ENCODE measurements around the gene AUTS2. TPM values are rescaled to one million over a fixed set of nuclear protein-coding genes. Genes with fewer than 3 reads are reported as not detected.

AUTS2 gene
- total and polyA plus RNA-seq, 9 of the 15 experiments (the other 6 are each of a cell fraction or from before 2014, with no cell fraction given): 0.58 TPM; not detected in 8

GRCh38 chr7:69953136-69954067, 355.1 kb downstream of the AUTS2 start:
- Histone ChIP-seq H3K27me3 (ENCODE audit: control insufficient read depth in 2 of 2, insufficient read depth in 2 of 2, low read length in 2 of 2) (no peaks in the 10 kb centered on the region), H3K9me1 (ENCODE audit: control insufficient read depth, insufficient read depth, low read length) (no peaks in the 10 kb centered on the region), H3K4me2 (ENCODE audit: insufficient read depth, low read length) (no peak overlapping the region), H3K4me1 (replicated peaks in 1 of 2; ENCODE audit: control insufficient read depth in 2 of 2, insufficient read depth in 2 of 2, low read length in 2 of 2) (no peaks in the 10 kb centered on the region), H3K9me3 (replicated peaks; ENCODE audit: control insufficient read depth, insufficient read depth, low read depth, low read length) (no peaks in the 10 kb centered on the region), H3K27ac (ENCODE audit: extremely low read depth, low read depth, low read length) (no peak overlapping the region), H4K20me1 (replicated peaks; ENCODE audit: control insufficient read depth, insufficient read depth, low read length) (no peaks in the 10 kb centered on the region), H3K36me3 (ENCODE audit: control insufficient read depth, insufficient read depth, low read length) (no peaks in the 10 kb centered on the region), H3K9ac (ENCODE audit: insufficient read depth in 1 of 2, low read depth in 2 of 2, low read length in 2 of 2) (no peak overlapping the region), H2AFZ (ENCODE audit: low read depth, low read length) (no peak overlapping the region), H3K79me2 (ENCODE audit: control insufficient read depth, insufficient read depth, low read length) (no peaks in the 10 kb centered on the region), H3K4me3 (no peak overlapping the region)
- no TSS peak for BruUV-seq (replicated peaks)
- WGBS (ENCODE audit: insufficient coverage, low coverage, missing lambda C conversion rate): 2% methylated on average over 6 of the region's 6 CpGs
- in situ Hi-C loops (cut with MboI) (no loop called here), intact Hi-C loops (cut with micrococcal nuclease) (no loop called here)
- ATAC-seq (no peak), FAIRE-seq (no peak), DNase-seq (ENCODE audit: extremely low read depth in 1 of 4, low spot score in 3 of 4) (no peak)
- CTCF ChIA-PET (ENCODE audit: low intra/inter-chr PET ratio): no interaction called here
- POLR2A ChIA-PET: no interaction called here
- TF ChIP-seq ZNF655 (CRISPR knock-in tag; IDR thresholded peaks at IDR 0.05) (no peak), NCOA4 (IDR thresholded peaks at IDR 0.05; ENCODE audit: partially characterized antibody) (no peak), E2F8 (IDR thresholded peaks at IDR 0.05; ENCODE audit: low read depth, partially characterized antibody) (no peak), ZSCAN29 (IDR thresholded peaks at IDR 0.05) (no peak), SMAD1 (IDR thresholded peaks at IDR 0.05; ENCODE audit: low read depth, low read length, partially characterized antibody) (no peak), LCOR (CRISPR knock-in tag; IDR thresholded peaks at IDR 0.05) (no peak), POLR3A (IDR thresholded peaks at IDR 0.05; ENCODE audit: borderline replicate concordance, extremely low read depth, insufficient read depth, insufficient read length) (no peak), TBP (optimal IDR thresholded peaks at IDR 0.05; ENCODE audit: low read depth, low read length) (no peak), FOXO4 (CRISPR knock-in tag; IDR thresholded peaks at IDR 0.05) (no peak), CREM (IDR thresholded peaks at IDR 0.05; ENCODE audit: low read depth) (no peak), ZNF507 (tag; conservative IDR thresholded peaks at IDR 0.05) (no peak), YY1 (IDR thresholded peaks at IDR 0.05; ENCODE audit: borderline replicate concordance in 1 of 3, control insufficient read depth in 1 of 3, extremely low read depth in 1 of 3, insufficient read depth in 3 of 3, insufficient read length in 1 of 3, insufficient replicate concordance in 2 of 3, low read depth in 1 of 3, low read length in 2 of 3) (no peak), ZBTB26 (CRISPR knock-in tag; IDR thresholded peaks at IDR 0.05) (no peak)
